A673 (cell line): Measurements from ENCODE around the gene CYSLTR2.

Source experiments
- EZH2 ChIP-seq: fragments of 200-600 bp; sonication (generic); IDR thresholded peaks from 2 replicates; pipeline ENCODE4 v1.6.1; 2017; ENCODE audit warnings: borderline replicate concordance, low read depth, mild to moderate bottlenecking, mixed read lengths, antibody characterized with exemption, low read length; ENCODE audit not compliant: poor library complexity, severe bottlenecking
- TF ChIP-seq, protein P1 (sequence below): fragments of 300-800, 200-600 bp; sonication (generic); conservative IDR thresholded peaks from 2 replicates; pipeline ENCODE4 v1.5.1; 2017; ENCODE audit warnings: low read depth, mild to moderate bottlenecking, antibody characterized with exemption, low read length, moderate library complexity, mixed read lengths

GRCh38 chr13:48731957-48732569, 78.3 kb downstream of the CYSLTR2 start:
- TF ChIP-seq, protein P1, sequence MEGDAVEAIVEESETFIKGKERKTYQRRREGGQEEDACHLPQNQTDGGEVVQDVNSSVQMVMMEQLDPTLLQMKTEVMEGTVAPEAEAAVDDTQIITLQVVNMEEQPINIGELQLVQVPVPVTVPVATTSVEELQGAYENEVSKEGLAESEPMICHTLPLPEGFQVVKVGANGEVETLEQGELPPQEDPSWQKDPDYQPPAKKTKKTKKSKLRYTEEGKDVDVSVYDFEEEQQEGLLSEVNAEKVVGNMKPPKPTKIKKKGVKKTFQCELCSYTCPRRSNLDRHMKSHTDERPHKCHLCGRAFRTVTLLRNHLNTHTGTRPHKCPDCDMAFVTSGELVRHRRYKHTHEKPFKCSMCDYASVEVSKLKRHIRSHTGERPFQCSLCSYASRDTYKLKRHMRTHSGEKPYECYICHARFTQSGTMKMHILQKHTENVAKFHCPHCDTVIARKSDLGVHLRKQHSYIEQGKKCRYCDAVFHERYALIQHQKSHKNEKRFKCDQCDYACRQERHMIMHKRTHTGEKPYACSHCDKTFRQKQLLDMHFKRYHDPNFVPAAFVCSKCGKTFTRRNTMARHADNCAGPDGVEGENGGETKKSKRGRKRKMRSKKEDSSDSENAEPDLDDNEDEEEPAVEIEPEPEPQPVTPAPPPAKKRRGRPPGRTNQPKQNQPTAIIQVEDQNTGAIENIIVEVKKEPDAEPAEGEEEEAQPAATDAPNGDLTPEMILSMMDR, result peak; percentile 95
- TF ChIP-seq EZH2, result no peak
